AG10803 (cell line): ENCODE data around the gene LDLRAD2.

Source experiments
- DNase-seq: peaks from one replicate; pipeline ENCODE4 v3.0.0; 2010; ENCODE audit warnings: low read depth
- H3K4me3 ChIP-seq: 2 replicates; pipeline ENCODE4 v1.5.1; 2011; ENCODE audit warnings: mild to moderate bottlenecking, low read length, control low read depth
- TF ChIP-seq, protein P1 (sequence below): conservative IDR thresholded peaks from 2 replicates; pipeline ENCODE4 v1.5.1; 2011; ENCODE audit warnings: mild to moderate bottlenecking, low read length, control low read depth, inconsistent platforms

LDLRAD2 gene

DNA sequence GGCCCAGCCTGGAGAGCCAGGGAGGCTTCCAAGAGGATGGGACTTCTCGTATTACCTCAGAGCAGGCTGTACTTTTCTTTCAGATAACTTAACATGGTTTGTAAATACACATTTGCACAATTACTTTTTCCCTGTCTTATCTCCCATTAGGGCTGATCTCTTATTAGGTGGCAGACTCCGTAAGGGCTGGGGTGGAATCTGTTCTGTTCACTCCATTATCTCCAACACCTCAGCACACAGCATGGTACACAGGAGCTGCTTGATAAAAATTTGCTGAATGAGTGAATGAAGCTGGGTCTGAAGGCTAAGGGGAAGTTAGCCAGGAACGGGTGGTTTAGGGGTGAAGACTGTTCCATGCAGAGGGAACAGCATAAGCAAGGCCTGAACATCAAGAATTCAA lies 48.9 kb downstream of the LDLRAD2 start:
- no peak for DNase-seq
- no peak overlapping the region for H3K4me3 ChIP-seq
- TF ChIP-seq, protein P1, sequence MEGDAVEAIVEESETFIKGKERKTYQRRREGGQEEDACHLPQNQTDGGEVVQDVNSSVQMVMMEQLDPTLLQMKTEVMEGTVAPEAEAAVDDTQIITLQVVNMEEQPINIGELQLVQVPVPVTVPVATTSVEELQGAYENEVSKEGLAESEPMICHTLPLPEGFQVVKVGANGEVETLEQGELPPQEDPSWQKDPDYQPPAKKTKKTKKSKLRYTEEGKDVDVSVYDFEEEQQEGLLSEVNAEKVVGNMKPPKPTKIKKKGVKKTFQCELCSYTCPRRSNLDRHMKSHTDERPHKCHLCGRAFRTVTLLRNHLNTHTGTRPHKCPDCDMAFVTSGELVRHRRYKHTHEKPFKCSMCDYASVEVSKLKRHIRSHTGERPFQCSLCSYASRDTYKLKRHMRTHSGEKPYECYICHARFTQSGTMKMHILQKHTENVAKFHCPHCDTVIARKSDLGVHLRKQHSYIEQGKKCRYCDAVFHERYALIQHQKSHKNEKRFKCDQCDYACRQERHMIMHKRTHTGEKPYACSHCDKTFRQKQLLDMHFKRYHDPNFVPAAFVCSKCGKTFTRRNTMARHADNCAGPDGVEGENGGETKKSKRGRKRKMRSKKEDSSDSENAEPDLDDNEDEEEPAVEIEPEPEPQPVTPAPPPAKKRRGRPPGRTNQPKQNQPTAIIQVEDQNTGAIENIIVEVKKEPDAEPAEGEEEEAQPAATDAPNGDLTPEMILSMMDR: no peak

DNA sequence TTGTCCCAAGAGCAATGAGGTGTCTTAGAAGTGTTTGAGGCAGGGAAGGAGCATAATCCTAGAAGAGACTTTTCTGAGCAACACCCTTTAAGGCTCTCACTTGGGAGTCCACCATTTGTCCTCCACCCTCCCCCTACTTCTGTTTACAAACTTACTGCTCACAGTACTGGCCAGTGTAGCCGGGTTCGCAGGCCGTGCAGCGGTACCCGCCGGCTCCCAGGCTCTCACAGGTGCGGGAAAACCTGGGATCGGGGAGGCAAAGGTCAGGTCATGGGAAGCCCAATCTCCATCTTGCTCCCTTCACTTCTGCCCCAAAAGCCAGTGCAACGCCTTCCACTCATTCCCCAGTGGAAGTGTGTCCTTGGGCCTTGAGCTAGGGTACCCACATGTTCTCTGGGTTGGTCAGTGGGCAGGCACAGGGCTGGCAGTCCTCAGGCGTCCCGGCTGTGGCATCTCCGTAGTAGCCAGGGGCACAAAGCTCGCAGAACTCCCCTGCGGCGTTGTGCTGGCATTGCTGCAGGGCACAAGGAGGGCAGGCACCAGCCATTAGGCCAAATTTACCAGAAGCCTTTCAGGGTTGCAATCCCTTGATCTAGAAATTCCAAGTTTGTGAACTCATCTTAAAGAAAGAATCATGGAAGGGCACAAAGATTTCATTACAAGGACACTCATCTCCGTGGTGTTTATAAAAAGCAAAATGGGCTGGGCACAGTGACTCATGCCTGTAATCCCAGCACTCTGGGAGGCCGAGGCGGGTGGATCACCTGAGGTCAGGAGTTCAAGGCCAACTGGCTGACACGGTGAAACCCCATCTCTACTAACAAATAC lies 49.8 kb downstream of the LDLRAD2 start:
- TF ChIP-seq, protein P1: no peak
- DNase-seq: peak; percentile 74

DNA sequence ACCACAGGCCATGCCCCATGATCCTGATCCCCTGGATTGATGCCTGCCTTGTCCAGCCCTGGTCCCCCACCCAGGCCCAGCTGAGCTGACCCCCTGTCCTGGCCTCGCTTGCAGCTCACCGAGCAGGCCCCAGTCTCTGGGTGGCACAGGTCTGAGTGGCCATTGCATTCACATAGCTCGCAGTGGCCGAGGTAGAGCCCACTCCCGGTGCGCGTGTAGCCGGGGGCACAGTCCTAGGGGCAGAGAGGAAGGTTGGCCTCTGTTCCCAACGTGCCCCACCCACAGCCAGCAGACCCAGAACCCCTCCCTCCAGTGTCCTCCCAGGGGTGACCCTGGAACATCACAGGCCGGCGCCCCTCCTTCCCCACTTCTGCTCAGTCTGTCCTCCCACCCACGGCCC lies 51.9 kb downstream of the LDLRAD2 start:
- no peak for DNase-seq
- TF ChIP-seq, protein P1: no peak
- H3K4me3 ChIP-seq: no peak overlapping the region

More for the DNA sequence above, 49.8 kb downstream of the LDLRAD2 start:
- no peak overlapping the region for H3K4me3 ChIP-seq

DNA sequence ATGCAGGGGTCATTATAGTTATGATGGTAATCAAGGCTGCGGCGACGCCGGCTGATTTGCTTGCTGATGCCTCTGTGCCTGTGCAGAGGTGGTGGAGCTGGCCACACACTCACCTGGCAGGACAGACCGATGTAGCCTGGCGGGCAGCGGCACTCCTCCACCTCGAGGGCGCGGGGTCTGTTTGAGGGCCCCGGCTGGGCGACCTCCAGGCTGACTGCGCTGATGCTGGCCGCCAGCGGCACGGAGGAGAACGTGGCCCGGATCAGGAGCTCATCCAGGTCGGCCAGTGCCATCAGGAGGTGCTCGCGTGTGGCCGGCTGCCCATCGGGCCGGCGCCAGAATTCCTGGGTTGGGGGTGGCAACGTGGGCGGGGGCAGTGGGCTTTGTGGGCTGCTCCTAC lies 52.7 kb downstream of the LDLRAD2 start:
- H3K4me3 ChIP-seq: no peak overlapping the region
- TF ChIP-seq, protein P1: no peak
- DNase-seq: no peak

DNA sequence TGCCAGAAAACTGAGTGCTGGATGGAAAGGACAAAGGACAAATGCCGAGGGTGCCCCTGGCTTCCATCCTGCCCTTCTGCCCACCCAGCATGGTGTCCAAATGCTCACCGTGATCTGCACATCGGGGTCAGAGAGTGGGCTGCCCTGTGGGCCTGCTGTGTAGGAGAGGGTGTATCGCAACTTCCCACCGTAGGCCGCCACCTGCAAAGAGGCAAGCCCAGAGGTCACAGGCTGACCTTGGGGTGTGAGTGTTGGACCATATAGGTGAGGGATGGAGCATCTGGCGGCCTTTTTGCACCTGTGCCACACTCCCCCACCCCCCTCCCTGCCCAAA lies 53.5 kb downstream of the LDLRAD2 start:
- TF ChIP-seq, protein P1: no peak
- no peak for DNase-seq
- H3K4me3 ChIP-seq: no peak overlapping the region

DNA sequence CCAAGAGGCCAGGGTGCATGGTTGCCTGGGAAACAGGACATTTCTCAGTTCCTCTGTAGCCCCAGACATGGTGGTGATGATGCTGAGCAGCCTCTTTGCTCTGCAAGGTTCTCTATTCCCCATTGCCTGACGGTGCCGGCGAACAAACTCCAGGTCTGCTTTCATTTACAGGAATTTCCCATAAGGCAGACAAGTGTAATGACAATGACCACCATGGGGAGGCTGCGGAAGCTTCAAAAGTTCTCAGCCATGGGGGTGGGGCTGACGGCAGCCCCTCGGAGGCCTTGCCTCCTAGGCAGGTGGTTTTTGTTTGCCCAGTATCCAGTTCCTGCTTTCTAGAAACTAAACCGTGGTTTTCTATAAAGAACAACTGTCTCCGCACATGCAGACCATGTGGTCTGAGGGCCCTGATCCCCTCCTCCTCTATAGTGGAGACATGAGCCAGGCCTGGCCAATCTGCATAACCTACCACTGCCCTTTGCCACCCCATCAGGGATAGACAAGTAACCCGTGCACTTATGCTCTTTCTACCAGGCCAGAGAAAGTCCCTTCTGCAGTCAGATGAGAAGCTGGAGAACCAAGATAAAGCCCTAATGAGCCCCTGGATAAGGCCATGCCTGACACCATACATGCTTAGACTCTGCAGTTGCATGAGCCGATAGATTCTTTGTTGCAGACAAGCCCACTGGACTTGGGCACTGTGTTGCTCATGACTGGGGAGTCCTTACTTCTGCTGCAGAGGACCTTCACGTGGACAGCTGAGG lies 54.1 kb downstream of the LDLRAD2 start:
- DNase-seq: no peak
- TF ChIP-seq, protein P1: no peak
- H3K4me3 ChIP-seq: no peak overlapping the region

DNA sequence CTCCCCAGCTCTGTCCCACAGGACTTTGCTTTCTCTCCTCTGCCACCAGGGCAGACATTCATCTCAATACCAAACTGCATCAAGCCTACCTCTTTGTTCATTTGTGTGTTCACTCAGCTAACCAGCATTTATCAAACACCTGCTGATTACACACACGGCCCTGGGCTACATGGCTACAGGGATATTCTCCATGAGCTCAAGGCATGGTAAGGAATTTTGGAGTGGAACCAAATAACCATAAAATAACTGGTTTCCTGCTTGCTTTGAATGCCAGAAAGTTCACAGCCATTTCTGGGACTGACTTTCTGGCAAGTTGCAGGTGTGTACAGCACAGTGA lies 54.6 kb downstream of the LDLRAD2 start:
- DNase-seq: peak; percentile 12
- TF ChIP-seq, protein P1: no peak

More for the DNA sequence above, 54.6 kb downstream of the LDLRAD2 start:
- H3K4me3 ChIP-seq: no peak overlapping the region
